SK-N-SH (cell line): Measurements from ENCODE around the gene OR6A2. TPM values are rescaled to one million over a fixed set of nuclear protein-coding genes. Genes with fewer than 3 reads are reported as not detected.
"Not testable (repeated sequence)": the region's sequence is repeated elsewhere in the genome, so short reads cannot be mapped to it uniquely, and the experiment has no call there.

ENCODE experiments used
- CTCF ChIA-PET: fragments of 300-600, 350-600 bp; formaldehyde crosslinking; extraction: SDS; loops from one replicate; lab custom pipeline; 2021; lab: Yijun Ruan, JAX
- POLR2A ChIA-PET: fragments of 350-600 bp; sonication (Branson Sonifier 250); formaldehyde crosslinking; extraction: SDS; loops from one replicate; lab custom pipeline; 2020; ENCODE audit warnings: antibody characterized with exemption, inconsistent platforms; lab: Yijun Ruan, JAX
- DNase-seq: peaks from one replicate; pipeline ENCODE4 v3.0.0; 2012
- H2AFZ ChIP-seq: fragments of 200-600 bp; sonication (generic); 2 replicates; pipeline ENCODE4 v1.8.1; 2016; ENCODE audit warnings: antibody characterized with exemption, mild to moderate bottlenecking, low read depth
- H3F3A ChIP-seq: fragments of 200-600 bp; sonication (generic); replicated peaks from 2 replicates; pipeline ENCODE3; 2016; ENCODE audit warnings: antibody characterized with exemption, mild to moderate bottlenecking; ENCODE audit not compliant: insufficient read depth
- H3K27ac ChIP-seq, 2 experiments: fragments of 200-500 bp in 1 of 2; fragments of 200-600 bp in 1 of 2; sonication (Bioruptor generic) in 1 of 2; sonication (generic), shearing (Covaris generic) in 1 of 2; 2 replicates each; pipeline versions ENCODE4 v1.5.1 to v1.6.1; 2014 to 2016; ENCODE audit warnings: low read depth in 2 of 2, inconsistent platforms in 1 of 2, low read length in 1 of 2, mild to moderate bottlenecking in 1 of 2, mixed read lengths in 1 of 2
- H3K27me3 ChIP-seq: fragments of 200-600 bp; sonication (generic), shearing (Covaris generic); 2 replicates; pipeline ENCODE4 v1.6.1; 2016; ENCODE audit warnings: mixed run types; ENCODE audit not compliant: insufficient read depth
- H3K36me3 ChIP-seq, 2 experiments: fragments of 200-500 bp in 1 of 2; fragments of 200-600 bp in 1 of 2; sonication (Bioruptor generic) in 1 of 2; sonication (generic) in 1 of 2; replicated peaks in 1 of 2; 2 replicates each; pipeline versions ENCODE3 to v1.5.1; 2014 to 2016; ENCODE audit warnings: low read length in 1 of 2, mild to moderate bottlenecking in 1 of 2; ENCODE audit not compliant: insufficient read depth in 2 of 2, control insufficient read depth in 1 of 2
- H3K4me1 ChIP-seq, 2 experiments: fragments of 200-500 bp in 1 of 2; fragments of 200-600 bp in 1 of 2; sonication (Bioruptor generic) in 1 of 2; sonication (generic), shearing (Covaris generic) in 1 of 2; 2 replicates each; pipeline versions ENCODE4 v1.5.1 to v1.6.1; 2014 to 2016; ENCODE audit warnings: low read depth in 1 of 2, low read length in 1 of 2, mixed run types in 1 of 2; ENCODE audit not compliant: insufficient read depth in 2 of 2, control insufficient read depth in 1 of 2
- H3K4me2 ChIP-seq: fragments of 200-600 bp; sonication (generic), shearing (Covaris generic); 2 replicates; pipeline ENCODE4 v1.6.1; 2017; ENCODE audit warnings: mixed run types
- H3K4me3 ChIP-seq, 2 experiments: fragments of 200-500 bp in 1 of 2; fragments of 200-600 bp in 1 of 2; sonication (Bioruptor generic) in 1 of 2; sonication (generic), shearing (Covaris generic) in 1 of 2; 2 replicates each; pipeline versions ENCODE4 v1.5.1 to v1.8.1; 2014 to 2016; ENCODE audit warnings: low read depth in 2 of 2, inconsistent platforms in 1 of 2, low read length in 1 of 2, mild to moderate bottlenecking in 1 of 2, mixed read lengths in 1 of 2, moderate library complexity in 1 of 2
- H3K79me2 ChIP-seq: fragments of 200-600 bp; sonication (generic); 2 replicates; pipeline ENCODE4 v1.8.1; 2017; ENCODE audit warnings: mild to moderate bottlenecking; ENCODE audit not compliant: insufficient read depth
- H3K9ac ChIP-seq: fragments of 200-600 bp; sonication (generic); 2 replicates; pipeline ENCODE4 v1.6.1; 2017; ENCODE audit warnings: mixed run types
- H3K9me2 ChIP-seq: fragments of 200-600 bp; sonication (generic); 2 replicates; pipeline ENCODE4 v1.6.1; 2017; ENCODE audit warnings: mixed run types
- H3K9me3 ChIP-seq: fragments of 200-600 bp; sonication (generic); 2 replicates; pipeline ENCODE4 v1.6.1; 2017; ENCODE audit warnings: mixed run types, mild to moderate bottlenecking, moderate library complexity
- H4K20me1 ChIP-seq: fragments of 200-600 bp; sonication (generic); 2 replicates; pipeline ENCODE4 v1.6.1; 2017; ENCODE audit warnings: mild to moderate bottlenecking, mixed run types; ENCODE audit not compliant: insufficient read depth
- FOXM1 ChIP-seq: IDR thresholded peaks from 2 replicates; pipeline ENCODE4 v1.4.0; 2012; ENCODE audit warnings: low read depth, mild to moderate bottlenecking
- GABPA ChIP-seq: IDR thresholded peaks from 2 replicates; pipeline ENCODE4 v1.4.0; 2012; ENCODE audit warnings: low read depth, mild to moderate bottlenecking
- GATA2 ChIP-seq: sonication (generic); formaldehyde crosslinking; IDR thresholded peaks from 2 replicates; pipeline ENCODE4 v1.5.0; 2020; ENCODE audit warnings: mild to moderate bottlenecking, missing genetic modification reagents
- JUND ChIP-seq: IDR thresholded peaks from 2 replicates; pipeline ENCODE4 v1.4.0; 2012
- MEF2A ChIP-seq: IDR thresholded peaks from 2 replicates; pipeline ENCODE4 v1.4.0; 2012; ENCODE audit warnings: low read depth, borderline replicate concordance
- NFIC ChIP-seq: IDR thresholded peaks from 2 replicates; pipeline ENCODE4 v1.4.0; 2012; ENCODE audit warnings: borderline replicate concordance
- POLR2AphosphoS5 ChIP-seq: IDR thresholded peaks from 2 replicates; pipeline ENCODE4 v1.6.1; 2012; ENCODE audit warnings: low read depth, low read length
- RFX5 ChIP-seq: IDR thresholded peaks from 2 replicates; pipeline ENCODE4 v1.6.1; 2012; ENCODE audit warnings: mild to moderate bottlenecking, improper control_type of control experiment, low read length
- SIN3A ChIP-seq: IDR thresholded peaks from 2 replicates; pipeline ENCODE4 v1.6.1; 2012; ENCODE audit warnings: low read depth, mild to moderate bottlenecking, low read length, moderate library complexity, borderline replicate concordance
- TAF1 ChIP-seq: IDR thresholded peaks from 2 replicates; pipeline ENCODE4 v1.6.1; 2012; ENCODE audit warnings: low read depth, mild to moderate bottlenecking, low read length, moderate library complexity, borderline replicate concordance
- WGBS: methylation state at CpG from one replicate; pipeline ENCODE4 v1.1.6; 2017; ENCODE audit warnings: low lambda C conversion rate; 5-methylcytosine and 5-hydroxymethylcytosine counted together
- polyA plus RNA-seq, 3 experiments: library from polyadenylated mRNA; depleted of rRNA; stranded (reverse); fragments of >200 nt; gene quantifications; 2 replicates each; pipeline ENCODE4 v1.2.3, GENCODE V29; 2012
- TF ChIP-seq, protein P1 (sequence below): IDR thresholded peaks from 2 replicates; pipeline ENCODE4 v1.6.1; 2012; ENCODE audit warnings: mild to moderate bottlenecking, low read depth, low read length, moderate library complexity
- TF ChIP-seq, protein P2 (sequence below): IDR thresholded peaks from 2 replicates; pipeline ENCODE4 v1.4.0; 2012; ENCODE audit warnings: low read depth
- TF ChIP-seq, protein P3 (sequence below): fragments of 200-600 bp; sonication (generic); IDR thresholded peaks from 2 replicates; pipeline ENCODE4 v1.6.1; 2017; ENCODE audit warnings: antibody characterized with exemption, mild to moderate bottlenecking, moderate library complexity

Gene OR6A2
- polyA plus RNA-seq, 1 of the 3 experiments (the other 2 are of a cell fraction): not detected

DNA sequence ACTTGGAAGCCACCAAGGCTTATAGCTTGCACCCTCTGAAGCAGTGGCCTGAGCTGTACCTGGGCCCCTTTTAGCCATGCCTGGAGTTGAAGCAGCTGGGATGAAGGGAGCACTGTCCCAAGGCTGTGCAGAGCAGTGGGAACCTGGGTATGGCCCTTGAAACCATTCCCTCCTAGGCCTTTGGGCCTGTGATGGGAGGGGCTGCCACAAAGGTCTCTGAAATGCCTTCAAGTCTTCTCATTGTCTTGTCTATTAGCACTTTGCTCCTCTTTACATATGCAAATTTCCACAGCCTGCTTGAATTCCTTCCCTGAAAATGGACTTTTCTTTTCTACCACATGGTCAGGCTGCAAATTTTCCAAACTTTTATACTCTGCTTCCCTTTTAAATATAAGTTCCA, 1.6 kb upstream of the OR6A2 start:
- H2AFZ ChIP-seq, H4K20me1 ChIP-seq, H3K27ac ChIP-seq, POLR2A ChIA-PET, H3K4me2 ChIP-seq, H3K9ac ChIP-seq, H3K4me1 ChIP-seq, H3K27me3 ChIP-seq, H3K9me3 ChIP-seq, H3F3A ChIP-seq, H3K4me3 ChIP-seq, H3K36me3 ChIP-seq, H3K79me2 ChIP-seq, DNase-seq, H3K9me2 ChIP-seq: not testable (repeated sequence)
- CTCF ChIA-PET: interaction anchor here (1.9 kb wide), 1 partner anchor 11 kb away, joined by 7 read pairs; no protein-coding TSS in a partner anchor

DNA sequence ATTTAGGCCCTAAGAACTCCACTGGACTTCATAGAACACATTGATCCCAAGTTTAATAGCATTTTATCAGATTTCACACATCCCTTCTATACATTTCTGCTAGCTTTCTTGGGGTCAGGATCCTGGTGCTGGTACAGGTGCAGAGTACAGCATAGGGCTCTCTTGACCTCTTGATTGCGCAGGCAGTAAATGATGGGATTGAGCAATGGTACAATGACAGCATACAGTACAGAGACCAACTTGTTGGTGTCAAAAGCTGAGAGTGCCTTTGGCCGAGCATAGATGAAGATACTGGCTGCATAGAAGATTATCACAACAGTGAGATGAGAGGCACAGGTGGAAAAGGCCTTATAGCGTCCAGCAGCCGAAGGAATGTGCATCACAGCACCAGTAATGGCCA, 4.8 kb downstream of the OR6A2 start:
- CTCF ChIA-PET: interaction anchor here (2.0 kb wide), 1 partner anchor 17 kb away, joined by 9 read pairs; no protein-coding TSS in a partner anchor
- Histone ChIP-seq H3K4me1 (no peaks in the 10 kb centered on the region), H3K9ac (no peak overlapping the region), H3F3A (no peaks in the 10 kb centered on the region), H3K36me3 (no peaks in the 10 kb centered on the region), H3K27me3 (no peaks in the 10 kb centered on the region; the same call in 1 of the 2 replicates), H4K20me1 (no peaks in the 10 kb centered on the region), H3K27ac (no peak overlapping the region), H3K4me2 (no peak overlapping the region), H3K79me2 (no peaks in the 10 kb centered on the region), H2AFZ (no peak overlapping the region), H3K4me3 (no peak overlapping the region), H3K9me2 (no peaks in the 10 kb centered on the region), H3K9me3 (no peaks in the 10 kb centered on the region)
- TF ChIP-seq FOXM1 (no peak), TAF1 (no peak), GABPA (no peak), RFX5 (no peak), SIN3A (no peak), JUND (no peak)
- TF ChIP-seq, protein P1, sequence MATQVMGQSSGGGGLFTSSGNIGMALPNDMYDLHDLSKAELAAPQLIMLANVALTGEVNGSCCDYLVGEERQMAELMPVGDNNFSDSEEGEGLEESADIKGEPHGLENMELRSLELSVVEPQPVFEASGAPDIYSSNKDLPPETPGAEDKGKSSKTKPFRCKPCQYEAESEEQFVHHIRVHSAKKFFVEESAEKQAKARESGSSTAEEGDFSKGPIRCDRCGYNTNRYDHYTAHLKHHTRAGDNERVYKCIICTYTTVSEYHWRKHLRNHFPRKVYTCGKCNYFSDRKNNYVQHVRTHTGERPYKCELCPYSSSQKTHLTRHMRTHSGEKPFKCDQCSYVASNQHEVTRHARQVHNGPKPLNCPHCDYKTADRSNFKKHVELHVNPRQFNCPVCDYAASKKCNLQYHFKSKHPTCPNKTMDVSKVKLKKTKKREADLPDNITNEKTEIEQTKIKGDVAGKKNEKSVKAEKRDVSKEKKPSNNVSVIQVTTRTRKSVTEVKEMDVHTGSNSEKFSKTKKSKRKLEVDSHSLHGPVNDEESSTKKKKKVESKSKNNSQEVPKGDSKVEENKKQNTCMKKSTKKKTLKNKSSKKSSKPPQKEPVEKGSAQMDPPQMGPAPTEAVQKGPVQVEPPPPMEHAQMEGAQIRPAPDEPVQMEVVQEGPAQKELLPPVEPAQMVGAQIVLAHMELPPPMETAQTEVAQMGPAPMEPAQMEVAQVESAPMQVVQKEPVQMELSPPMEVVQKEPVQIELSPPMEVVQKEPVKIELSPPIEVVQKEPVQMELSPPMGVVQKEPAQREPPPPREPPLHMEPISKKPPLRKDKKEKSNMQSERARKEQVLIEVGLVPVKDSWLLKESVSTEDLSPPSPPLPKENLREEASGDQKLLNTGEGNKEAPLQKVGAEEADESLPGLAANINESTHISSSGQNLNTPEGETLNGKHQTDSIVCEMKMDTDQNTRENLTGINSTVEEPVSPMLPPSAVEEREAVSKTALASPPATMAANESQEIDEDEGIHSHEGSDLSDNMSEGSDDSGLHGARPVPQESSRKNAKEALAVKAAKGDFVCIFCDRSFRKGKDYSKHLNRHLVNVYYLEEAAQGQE: no peak
- TF ChIP-seq, protein P2, sequence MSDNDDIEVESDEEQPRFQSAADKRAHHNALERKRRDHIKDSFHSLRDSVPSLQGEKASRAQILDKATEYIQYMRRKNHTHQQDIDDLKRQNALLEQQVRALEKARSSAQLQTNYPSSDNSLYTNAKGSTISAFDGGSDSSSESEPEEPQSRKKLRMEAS: no peak
- 6% methylated on average over 4 of the region's 4 CpGs for WGBS
- DNase-seq: no peak
- POLR2A ChIA-PET: no interaction called here

DNA sequence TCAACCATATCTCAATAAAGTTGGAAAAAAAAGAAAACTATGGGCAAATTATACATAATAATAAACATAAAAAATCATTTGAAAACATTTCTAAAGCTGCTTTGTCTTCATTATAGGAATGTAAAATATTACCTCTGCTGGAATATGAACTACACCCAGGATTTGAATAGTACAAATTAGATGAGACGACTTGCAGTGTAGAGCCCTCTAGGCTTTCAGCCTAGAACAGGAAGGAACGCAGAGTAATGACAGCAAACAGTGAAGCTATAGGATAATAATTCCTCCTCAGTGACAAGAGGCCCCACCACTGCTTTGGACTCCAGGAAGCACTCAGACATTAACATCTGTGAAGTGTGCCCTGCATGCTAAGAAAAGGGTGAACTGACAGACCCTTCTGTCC, 8.9 kb downstream of the OR6A2 start:
- WGBS: 0% methylated on average over 2 of the region's 2 CpGs
- Histone ChIP-seq H4K20me1 (no peaks in the 10 kb centered on the region), H3K9ac (no peak overlapping the region), H3K9me3 (no peaks in the 10 kb centered on the region), H3K4me2 (no peak overlapping the region), H3F3A (no peaks in the 10 kb centered on the region), H3K4me3 (no peak overlapping the region), H3K79me2 (no peaks in the 10 kb centered on the region), H3K27ac (no peak overlapping the region), H3K4me1 (no peaks in the 10 kb centered on the region), H3K27me3 (no peaks in the 10 kb centered on the region; the same call in 1 of the 2 replicates), H3K36me3 (no peaks in the 10 kb centered on the region), H2AFZ (no peak overlapping the region), H3K9me2 (no peaks in the 10 kb centered on the region)
- CTCF ChIA-PET: interaction anchor here (1.4 to 1.7 kb wide), 2 partner anchors 22 to 35 kb away, joined by 3 to 6 read pairs; no protein-coding TSS in a partner anchor
- POLR2A ChIA-PET: no interaction called here
- no peak for DNase-seq
- TF ChIP-seq NFIC (no peak), FOXM1 (no peak), POLR2AphosphoS5 (no peak), GABPA (no peak), GATA2 (CRISPR knock-in tag) (no peak), MEF2A (no peak)
- TF ChIP-seq, protein P3, sequence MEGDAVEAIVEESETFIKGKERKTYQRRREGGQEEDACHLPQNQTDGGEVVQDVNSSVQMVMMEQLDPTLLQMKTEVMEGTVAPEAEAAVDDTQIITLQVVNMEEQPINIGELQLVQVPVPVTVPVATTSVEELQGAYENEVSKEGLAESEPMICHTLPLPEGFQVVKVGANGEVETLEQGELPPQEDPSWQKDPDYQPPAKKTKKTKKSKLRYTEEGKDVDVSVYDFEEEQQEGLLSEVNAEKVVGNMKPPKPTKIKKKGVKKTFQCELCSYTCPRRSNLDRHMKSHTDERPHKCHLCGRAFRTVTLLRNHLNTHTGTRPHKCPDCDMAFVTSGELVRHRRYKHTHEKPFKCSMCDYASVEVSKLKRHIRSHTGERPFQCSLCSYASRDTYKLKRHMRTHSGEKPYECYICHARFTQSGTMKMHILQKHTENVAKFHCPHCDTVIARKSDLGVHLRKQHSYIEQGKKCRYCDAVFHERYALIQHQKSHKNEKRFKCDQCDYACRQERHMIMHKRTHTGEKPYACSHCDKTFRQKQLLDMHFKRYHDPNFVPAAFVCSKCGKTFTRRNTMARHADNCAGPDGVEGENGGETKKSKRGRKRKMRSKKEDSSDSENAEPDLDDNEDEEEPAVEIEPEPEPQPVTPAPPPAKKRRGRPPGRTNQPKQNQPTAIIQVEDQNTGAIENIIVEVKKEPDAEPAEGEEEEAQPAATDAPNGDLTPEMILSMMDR: no peak
